ENCODE measurements around the gene GCNT2.

- TF ChIP-seq EZH2 (IDR thresholded peaks at IDR 0.05; ENCODE audit: borderline replicate concordance, low read length): no peak
- TF ChIP-seq CTCF (IDR thresholded peaks at IDR 0.05; ENCODE audit: low read length): no peak
These were observed 16.6 kb downstream of the GCNT2 start for GRCh38 chr6:10537726-10538125.
